ENCODE data around the gene PPP1R36. TPM values are rescaled to one million over a fixed set of nuclear protein-coding genes. Genes with fewer than 3 reads are reported as not detected.
A peak's percentile ranks its signal among the peaks of the same experiment; 100 is the strongest.
"Not testable (repeated sequence)": the region's sequence is repeated elsewhere in the genome, so short reads cannot be mapped to it uniquely, and the experiment has no call there.

PPP1R36 gene
- total RNA-seq, 2 donors from 2014 or later = 2.2 to 5.0 TPM

- TF ChIP-seq CTCF (IDR thresholded peaks at IDR 0.05) = no peak
- Histone ChIP-seq H3K36me3 (no peaks in the 10 kb centered on the region), H3K4me3 (no peak overlapping the region), H3K9ac (ENCODE audit: low read depth in 2 of 2, low read length in 2 of 2) (peak overlapping the region in 1 of 2 donors; percentile 8), H3K27ac (no peak overlapping the region), H3K4me1 (no peaks in the 10 kb centered on the region), H3K9me3 (no peaks in the 10 kb centered on the region), H3K27me3 (no peaks in the 10 kb centered on the region)
- DNase-seq = peak; percentile 50
- intact Hi-C loops (cut with DNase I) = no loop called here
These were observed 4.8 kb downstream of the PPP1R36 start for GRCh38 chr14:64554556-64554955.

DNA sequence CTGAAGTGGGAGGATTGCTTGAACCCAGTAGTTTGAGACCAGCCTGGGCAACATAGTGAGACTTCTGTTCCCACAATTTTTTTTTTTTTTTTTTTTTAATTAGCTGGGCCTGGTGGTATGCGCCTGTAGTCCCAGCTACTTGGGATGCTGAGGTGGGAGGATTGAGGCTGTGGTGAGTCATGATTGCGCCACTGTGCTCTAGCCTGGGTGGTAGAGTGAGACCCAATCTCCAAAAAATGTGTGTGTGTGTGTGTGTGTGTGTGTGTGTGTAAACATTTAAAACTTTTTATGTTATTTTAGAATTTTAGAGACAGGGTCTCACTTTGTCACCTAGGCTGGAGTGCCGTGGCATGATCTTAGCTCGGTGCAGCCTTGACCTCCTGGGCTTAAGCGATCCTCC lies 6.8 kb downstream of the PPP1R36 start:
- intact Hi-C loops (cut with DNase I) = no loop called here

GRCh38 chr14:64558216-64558615 lies 8.5 kb downstream of the PPP1R36 start:
- DNase-seq; H3K27ac ChIP-seq; H3K9me3 ChIP-seq; H3K36me3 ChIP-seq; H3K9ac ChIP-seq (ENCODE audit: low read depth in 2 of 2, low read length in 2 of 2); intact Hi-C loops (cut with DNase I); H3K4me1 ChIP-seq; H3K27me3 ChIP-seq; H3K4me3 ChIP-seq: not testable (repeated sequence)

More for the DNA sequence above, 6.8 kb downstream of the PPP1R36 start:
- no peak for TF ChIP-seq CTCF (IDR thresholded peaks at IDR 0.05)
- H3K36me3 ChIP-seq = no peaks in the 10 kb centered on the region
- no peaks in the 10 kb centered on the region for H3K27me3 ChIP-seq
- no peaks in the 10 kb centered on the region for H3K9me3 ChIP-seq
- H3K27ac ChIP-seq = no peak overlapping the region
- no peaks in the 10 kb centered on the region for H3K4me1 ChIP-seq
- H3K9ac ChIP-seq (ENCODE audit: low read depth in 2 of 2, low read length in 2 of 2) = no peak overlapping the region
- no peak overlapping the region for H3K4me3 ChIP-seq
- no peak for DNase-seq

DNA sequence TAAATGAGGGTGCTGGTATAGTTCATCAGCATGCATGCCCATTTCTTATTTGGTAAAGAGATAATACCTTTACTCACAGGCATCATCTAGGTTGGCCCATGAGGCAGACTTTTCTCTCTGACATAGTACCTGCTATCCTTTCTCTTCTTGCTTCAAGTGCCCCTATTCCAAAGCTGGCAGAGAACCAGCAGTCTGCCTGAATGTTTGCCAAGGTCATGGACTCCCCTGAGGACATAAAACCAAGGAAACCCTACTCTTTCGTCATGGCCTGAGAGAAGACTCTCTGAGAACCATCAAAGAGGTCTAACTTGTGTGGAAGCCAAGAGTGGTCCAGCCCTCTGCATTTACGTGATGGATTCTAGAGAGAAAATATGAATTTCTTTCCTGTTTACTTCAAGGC lies 11.9 kb downstream of the PPP1R36 start:
- no peak overlapping the region for H3K9ac ChIP-seq (ENCODE audit: low read depth in 2 of 2, low read length in 2 of 2)
- intact Hi-C loops (cut with DNase I) = no loop called here
- TF ChIP-seq CTCF (IDR thresholded peaks at IDR 0.05) = no peak
- H3K4me1 ChIP-seq = no peaks in the 10 kb centered on the region
- H3K27ac ChIP-seq = no peak overlapping the region
- no peak overlapping the region for H3K4me3 ChIP-seq
- no peak for DNase-seq
- no peaks in the 10 kb centered on the region for H3K9me3 ChIP-seq
- no peaks in the 10 kb centered on the region for H3K27me3 ChIP-seq
- no peaks in the 10 kb centered on the region for H3K36me3 ChIP-seq

DNA sequence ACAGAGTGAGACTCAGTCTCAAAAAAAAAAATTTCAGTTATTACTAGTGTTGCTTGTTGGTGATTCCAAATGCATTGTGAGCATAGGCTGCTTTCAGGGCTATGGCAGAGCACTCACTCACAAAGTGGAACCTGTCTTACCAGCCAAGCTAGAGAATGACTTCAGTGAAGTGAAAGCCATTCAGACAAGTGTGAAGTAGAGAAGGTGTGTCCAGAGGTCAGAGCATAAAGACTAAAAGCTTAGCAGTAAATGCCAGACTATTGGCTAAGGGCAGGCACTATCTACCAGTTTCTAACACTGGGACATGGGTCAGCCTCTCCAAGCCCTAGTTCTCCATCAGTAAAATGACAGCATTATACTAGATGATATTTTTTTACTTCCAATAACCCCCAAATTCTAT lies 12.7 kb downstream of the PPP1R36 start:
- no peaks in the 10 kb centered on the region for H3K4me1 ChIP-seq
- no peak overlapping the region for H3K9ac ChIP-seq (ENCODE audit: low read depth in 2 of 2, low read length in 2 of 2)
- TF ChIP-seq CTCF (IDR thresholded peaks at IDR 0.05) = no peak
- H3K36me3 ChIP-seq = no peaks in the 10 kb centered on the region
- intact Hi-C loops (cut with DNase I) = no loop called here
- H3K27me3 ChIP-seq = no peaks in the 10 kb centered on the region
- no peaks in the 10 kb centered on the region for H3K9me3 ChIP-seq
- no peak for DNase-seq
- H3K27ac ChIP-seq = no peak overlapping the region
- H3K4me3 ChIP-seq = no peak overlapping the region

GRCh38 chr14:64563696-64564095 lies 13.9 kb downstream of the PPP1R36 start:
- no peak for TF ChIP-seq CTCF (IDR thresholded peaks at IDR 0.05)
- DNase-seq = no peak
- no peak overlapping the region for H3K4me3 ChIP-seq
- intact Hi-C loops (cut with DNase I) = no loop called here
- no peaks in the 10 kb centered on the region for H3K27me3 ChIP-seq
- no peak overlapping the region for H3K9ac ChIP-seq (ENCODE audit: low read depth in 2 of 2, low read length in 2 of 2)
- no peaks in the 10 kb centered on the region for H3K9me3 ChIP-seq
- no peaks in the 10 kb centered on the region for H3K4me1 ChIP-seq
- no peak overlapping the region for H3K27ac ChIP-seq
- H3K36me3 ChIP-seq = no peaks in the 10 kb centered on the region

Data from colonic mucosa (tissue), 4 donors.